Lower lobe of right lung (tissue), 2 donors: ENCODE results near the gene DRGX. TPM values are rescaled to one million over a fixed set of nuclear protein-coding genes. Genes with fewer than 3 reads are reported as not detected.
A peak's percentile ranks its signal among the peaks of the same experiment; 100 is the strongest.

Experiments used
- ATAC-seq, 2 donors: fragments of 200-7000 bp; cut with Tn5 transposase; one replicate each; pipeline ENCODE4 v1.9.1; 2020 to 2022; ENCODE audit warnings: mild to moderate bottlenecking in 2 of 2, moderate library complexity in 2 of 2
- DNase-seq: peaks from one replicate; pipeline ENCODE4 v3.0.0-alpha.2; 2020
- H3K27ac ChIP-seq: fragments of 200-600 bp; one replicate; pipeline ENCODE4 v1.8.0; 2022
- H3K27me3 ChIP-seq: fragments of 200-600 bp; one replicate; pipeline ENCODE4 v1.8.0; 2022; ENCODE audit warnings: low read depth
- H3K36me3 ChIP-seq: fragments of 200-600 bp; one replicate; pipeline ENCODE4 v1.8.0; 2022; ENCODE audit warnings: mild to moderate bottlenecking
- H3K4me1 ChIP-seq: fragments of 200-600 bp; one replicate; pipeline ENCODE4 v1.8.0; 2022
- H3K4me3 ChIP-seq: fragments of 200-600 bp; one replicate; pipeline ENCODE4 v1.8.0; 2022; ENCODE audit warnings: mild to moderate bottlenecking
- H3K9me3 ChIP-seq: fragments of 200-600 bp; one replicate; pipeline ENCODE4 v1.8.0; 2022
- intact Hi-C: fragments of 100-400 bp; cut with DNase I; formaldehyde crosslinking; loops from one replicate; pipeline ENCODE4 v1.11.0; 2022
- total RNA-seq: library from RNA; stranded (reverse); fragmentation: NEBNext Ultra II Directional; extraction: Animal tissue kit (Norgen Biotek cat#: 25700); gene quantifications from one replicate; pipeline ENCODE4 v1.2.1, GENCODE V29; 2021
- TF ChIP-seq, protein P1 (sequence below): fragments of 200-600 bp; IDR thresholded peaks from one replicate; pipeline ENCODE4 v1.8.0; 2022; ENCODE audit warnings: antibody characterized with exemption, mild to moderate bottlenecking
- donor health status: DM: no; HTN: yes; CAD: no; lungs with severe emphysema.

DRGX gene
- total RNA-seq, 1 donor from 2014 or later: not detected

DNA sequence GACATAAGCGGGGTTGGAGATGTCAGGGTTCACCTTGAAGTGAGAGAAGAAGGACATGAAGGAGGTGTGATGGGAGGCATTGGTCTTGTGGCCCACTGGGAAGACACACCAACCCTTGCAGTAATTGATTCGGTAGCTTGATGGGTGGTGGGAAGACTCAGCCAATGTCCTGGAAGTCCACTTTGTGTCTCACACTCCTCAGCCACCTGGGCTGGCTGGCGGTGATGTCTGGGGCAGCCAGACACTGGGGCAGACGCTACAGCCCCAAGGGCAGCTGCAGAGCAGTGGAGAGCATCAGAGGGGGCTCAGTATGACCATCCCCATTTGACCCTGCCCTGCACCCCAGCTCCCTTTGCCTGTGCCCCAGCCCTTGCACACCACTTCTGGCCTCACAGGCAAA lies 16.7 kb upstream of the DRGX start:
- TF ChIP-seq, protein P1, sequence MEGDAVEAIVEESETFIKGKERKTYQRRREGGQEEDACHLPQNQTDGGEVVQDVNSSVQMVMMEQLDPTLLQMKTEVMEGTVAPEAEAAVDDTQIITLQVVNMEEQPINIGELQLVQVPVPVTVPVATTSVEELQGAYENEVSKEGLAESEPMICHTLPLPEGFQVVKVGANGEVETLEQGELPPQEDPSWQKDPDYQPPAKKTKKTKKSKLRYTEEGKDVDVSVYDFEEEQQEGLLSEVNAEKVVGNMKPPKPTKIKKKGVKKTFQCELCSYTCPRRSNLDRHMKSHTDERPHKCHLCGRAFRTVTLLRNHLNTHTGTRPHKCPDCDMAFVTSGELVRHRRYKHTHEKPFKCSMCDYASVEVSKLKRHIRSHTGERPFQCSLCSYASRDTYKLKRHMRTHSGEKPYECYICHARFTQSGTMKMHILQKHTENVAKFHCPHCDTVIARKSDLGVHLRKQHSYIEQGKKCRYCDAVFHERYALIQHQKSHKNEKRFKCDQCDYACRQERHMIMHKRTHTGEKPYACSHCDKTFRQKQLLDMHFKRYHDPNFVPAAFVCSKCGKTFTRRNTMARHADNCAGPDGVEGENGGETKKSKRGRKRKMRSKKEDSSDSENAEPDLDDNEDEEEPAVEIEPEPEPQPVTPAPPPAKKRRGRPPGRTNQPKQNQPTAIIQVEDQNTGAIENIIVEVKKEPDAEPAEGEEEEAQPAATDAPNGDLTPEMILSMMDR: no peak
- Histone ChIP-seq H3K27ac (no peak overlapping the region), H3K27me3 (no peaks in the 10 kb centered on the region), H3K36me3 (no peaks in the 10 kb centered on the region), H3K4me3 (no peak overlapping the region), H3K4me1 (no peaks in the 10 kb centered on the region), H3K9me3 (no peaks in the 10 kb centered on the region)
- DNase-seq: no peak
- no peak for ATAC-seq
- intact Hi-C loops: no loop called here

DNA sequence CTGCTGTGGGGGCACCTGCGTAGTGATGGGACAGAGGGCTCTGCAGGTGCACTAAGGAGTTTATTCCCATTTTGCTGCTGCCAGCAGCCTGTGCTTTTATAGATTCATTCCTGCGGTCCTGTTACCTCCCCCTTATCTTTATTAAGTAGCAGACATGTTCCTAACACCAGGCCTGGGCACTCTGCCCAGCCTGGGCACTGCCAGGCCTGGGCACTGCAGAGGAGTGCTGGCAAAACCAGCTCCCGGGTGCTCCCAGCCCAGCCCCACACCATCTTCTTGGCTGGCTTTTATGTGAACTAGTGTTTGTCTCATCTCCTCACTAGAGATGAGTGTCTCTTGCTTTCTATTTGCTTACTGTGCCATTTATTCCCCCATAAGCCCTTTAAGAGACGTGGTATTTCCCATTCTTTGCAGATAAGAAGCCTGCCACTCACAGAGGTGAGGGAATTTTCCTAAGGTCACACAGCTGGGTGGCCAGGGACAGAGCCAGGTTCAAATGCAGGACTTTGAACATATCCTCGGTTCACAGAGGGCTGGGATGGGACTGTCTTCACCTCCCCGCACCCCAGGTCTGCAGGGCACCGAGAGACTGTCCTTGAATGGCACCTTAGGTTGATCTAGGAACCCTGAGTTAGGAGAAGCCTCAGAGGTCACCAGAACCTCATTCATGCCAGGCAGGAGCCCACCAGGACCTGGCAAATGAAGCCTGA lies 14.6 kb upstream of the DRGX start:
- peaks cover 7% of the 10 kb centered on the region for H3K27me3 ChIP-seq
- no peaks in the 10 kb centered on the region for H3K36me3 ChIP-seq
- ATAC-seq (peak; percentile 54 to 69), DNase-seq (no peak)
- no peaks in the 10 kb centered on the region for H3K9me3 ChIP-seq
- TF ChIP-seq, protein P1: no peak
- no peaks in the 10 kb centered on the region for H3K4me1 ChIP-seq
- intact Hi-C loops: no loop called here
- H3K4me3 ChIP-seq: no peak overlapping the region
- no peak overlapping the region for H3K27ac ChIP-seq

DNA sequence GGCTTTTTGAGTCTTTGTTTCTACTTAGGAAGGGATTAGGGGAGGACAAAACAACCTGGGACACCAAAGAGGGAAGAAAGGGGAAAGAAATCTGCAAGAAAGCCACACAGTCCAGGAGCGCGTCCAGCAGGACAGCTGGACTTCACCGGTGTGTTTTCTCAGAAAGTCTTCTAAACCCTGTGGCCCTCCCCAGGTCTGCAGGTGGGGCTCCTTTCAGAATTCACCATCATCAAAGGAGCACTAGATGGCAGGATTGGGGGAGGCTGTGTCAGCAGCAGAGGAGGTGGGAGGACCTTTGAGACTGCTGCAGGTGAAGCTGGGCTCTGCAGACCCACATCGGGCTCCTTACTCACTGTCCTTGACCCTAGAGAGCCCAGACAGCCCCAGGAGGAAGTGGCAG lies 13.9 kb upstream of the DRGX start:
- no peak for ATAC-seq
- Histone ChIP-seq H3K4me3 (no peak overlapping the region), H3K27ac (no peak overlapping the region), H3K27me3 (peaks cover 7% of the 10 kb centered on the region), H3K4me1 (no peaks in the 10 kb centered on the region), H3K9me3 (no peaks in the 10 kb centered on the region), H3K36me3 (no peaks in the 10 kb centered on the region)
- intact Hi-C loops: no loop called here
- no peak for DNase-seq
- TF ChIP-seq, protein P1: no peak

DNA sequence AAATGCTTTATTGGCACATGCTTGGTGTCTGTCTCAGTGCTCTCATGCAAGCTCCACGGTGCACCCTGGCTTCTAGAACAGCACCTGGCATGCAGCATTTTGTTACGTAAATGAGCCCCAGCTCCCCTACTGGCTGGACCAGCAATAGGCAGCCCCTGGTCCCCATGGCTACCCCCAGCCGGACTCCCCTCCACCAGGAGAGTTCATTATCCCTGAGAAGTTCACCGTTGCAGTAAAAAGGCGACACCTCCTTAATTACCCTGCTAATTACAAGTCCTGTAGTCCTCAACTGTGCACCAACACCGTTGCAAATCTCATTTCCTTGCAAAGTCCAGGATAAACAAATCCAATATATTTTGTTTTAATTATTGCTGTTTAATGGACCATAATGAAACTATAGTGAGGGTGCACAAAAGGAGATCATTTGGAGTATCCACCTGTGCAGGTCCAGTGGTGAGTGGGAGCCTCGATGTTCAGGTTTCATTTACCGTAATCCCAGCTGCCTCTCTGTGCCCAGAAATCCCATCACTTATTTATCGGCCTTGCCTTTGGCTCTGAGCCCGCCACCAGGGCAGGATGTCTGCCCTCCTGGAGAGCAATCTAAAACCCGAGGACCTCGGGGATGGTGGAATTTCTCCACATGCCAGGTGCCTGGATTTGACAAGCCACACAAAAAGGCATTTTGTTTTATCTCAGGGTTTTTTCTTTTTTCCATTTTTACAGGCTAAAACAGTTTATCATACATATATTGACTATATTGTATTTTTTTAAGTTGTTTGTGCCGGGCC lies 12.8 kb upstream of the DRGX start:
- intact Hi-C loops: no loop called here
- Histone ChIP-seq H3K9me3 (no peaks in the 10 kb centered on the region), H3K27ac (no peak overlapping the region), H3K36me3 (no peaks in the 10 kb centered on the region), H3K4me1 (no peaks in the 10 kb centered on the region), H3K27me3 (peaks cover 11% of the 10 kb centered on the region), H3K4me3 (no peak overlapping the region)
- no peak for DNase-seq
- TF ChIP-seq, protein P1: no peak
- ATAC-seq: no peak

DNA sequence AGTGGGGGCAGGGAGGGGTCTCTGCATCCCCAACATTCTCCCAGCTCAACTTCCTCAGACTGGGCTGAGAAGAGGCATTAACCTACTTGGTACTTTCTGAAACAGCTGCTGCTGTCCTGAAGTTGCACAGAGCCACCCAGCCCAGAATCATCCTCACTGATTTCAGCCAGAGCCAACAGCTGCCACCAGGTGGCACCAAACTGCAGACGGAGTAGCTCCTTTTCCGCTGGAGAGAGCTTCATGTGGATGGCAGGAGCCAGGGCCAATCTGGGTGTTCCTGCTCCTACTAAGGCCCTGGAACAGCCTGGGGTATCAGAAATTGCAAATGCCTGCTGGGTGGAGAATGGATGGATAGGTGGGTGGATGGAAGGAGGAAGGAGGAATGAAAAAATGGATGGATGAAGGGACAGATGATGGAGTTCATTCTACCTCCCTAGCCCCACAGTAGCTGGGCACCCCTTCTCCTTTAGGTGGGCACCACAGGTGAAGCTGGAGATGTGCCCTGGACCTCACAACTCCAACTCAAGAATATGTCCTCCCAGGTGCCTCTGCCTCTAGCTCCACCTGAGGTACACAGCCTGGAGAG lies 11.8 kb upstream of the DRGX start:
- Histone ChIP-seq H3K4me1 (no peaks in the 10 kb centered on the region), H3K4me3 (no peak overlapping the region), H3K27ac (no peak overlapping the region), H3K27me3 (peaks cover 17% of the 10 kb centered on the region), H3K9me3 (no peaks in the 10 kb centered on the region), H3K36me3 (no peaks in the 10 kb centered on the region)
- ATAC-seq (peak; percentile 80 to 87), DNase-seq (peak; percentile 82)
- intact Hi-C loops: no loop called here
- TF ChIP-seq, protein P1: peak; percentile 86
